ENCODE measurements around the gene GLCE. TPM values are rescaled to one million over a fixed set of nuclear protein-coding genes. Genes with fewer than 3 reads are reported as not detected.

GLCE gene
- total RNA-seq, 1 experiment from 2014 or later = 10.2 TPM

DNA sequence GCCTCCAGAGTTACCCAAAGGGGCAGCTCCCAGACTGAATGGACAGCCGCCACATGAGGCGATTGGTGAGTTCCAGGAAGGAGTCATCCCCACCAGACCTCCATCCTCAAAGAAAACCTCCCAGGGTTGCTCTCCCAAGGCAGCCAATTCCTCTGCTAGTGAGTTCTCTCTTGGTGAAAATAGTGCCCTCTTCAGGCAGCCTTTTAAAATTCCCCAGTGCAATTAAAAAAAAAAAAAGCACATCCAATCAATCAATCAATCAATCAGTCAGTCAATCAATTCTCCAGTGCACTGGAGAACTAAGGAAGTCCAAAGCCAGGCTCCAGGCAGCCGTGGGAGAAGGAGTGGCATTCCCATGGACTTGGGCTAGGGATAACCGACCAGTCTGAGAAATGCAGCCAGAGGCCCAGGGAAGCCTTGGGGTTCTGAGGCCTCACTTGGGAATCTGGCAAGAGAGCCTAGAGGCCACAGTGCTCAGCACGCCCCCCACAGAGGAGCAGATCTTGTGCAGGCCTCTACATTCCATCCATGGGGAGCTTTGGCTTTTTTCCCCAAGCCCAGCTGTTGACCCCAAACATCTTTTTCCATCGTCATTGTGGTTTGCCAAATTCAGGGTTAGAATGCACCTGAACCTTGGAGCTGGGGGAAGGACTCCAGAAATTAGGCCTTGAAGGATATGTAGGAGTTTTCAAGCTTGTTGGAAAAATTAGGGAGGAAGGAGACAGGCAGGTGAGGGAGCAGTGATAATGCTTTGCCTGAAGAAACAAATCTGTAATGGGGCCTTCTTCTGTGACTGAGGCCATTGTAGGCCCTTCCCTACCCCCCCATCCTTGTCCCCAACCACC, 143.1 kb downstream of the GLCE start:
- Mint-ChIP-seq H3K4me1 (ENCODE audit: low read depth, unreplicated experiment) (peaks cover 6% of the 10 kb centered on the region), H3K36me3 (ENCODE audit: insufficient read depth, unreplicated experiment) (no peaks in the 10 kb centered on the region), H3K27ac (ENCODE audit: unreplicated experiment) (no peak overlapping the region), H3K4me3 (ENCODE audit: unreplicated experiment) (no peak overlapping the region), H3K9me3 (ENCODE audit: unreplicated experiment) (no peaks in the 10 kb centered on the region), H3K27me3 (ENCODE audit: insufficient read depth, unreplicated experiment) (peaks cover 3% of the 10 kb centered on the region)
- intact Hi-C loops (cut with micrococcal nuclease; ENCODE audit: unreplicated experiment) = no loop called here
- BruUV-seq (replicated peaks) = no TSS peak
- Histone ChIP-seq H3K27me3 (replicated peaks; ENCODE audit: control insufficient read depth, insufficient read depth, low read length) (no peaks in the 10 kb centered on the region), H3K4me3 (ENCODE audit: low read depth, low read length) (no peak overlapping the region), H3K36me3 (ENCODE audit: control insufficient read depth, insufficient read depth, low read length) (no peaks in the 10 kb centered on the region), H3K4me1 (peaks cover 7% of the 10 kb centered on the region; the same call in 1 of the 2 replicates), H3K9me3 (no peaks in the 10 kb centered on the region)
- TF ChIP-seq, protein P1, sequence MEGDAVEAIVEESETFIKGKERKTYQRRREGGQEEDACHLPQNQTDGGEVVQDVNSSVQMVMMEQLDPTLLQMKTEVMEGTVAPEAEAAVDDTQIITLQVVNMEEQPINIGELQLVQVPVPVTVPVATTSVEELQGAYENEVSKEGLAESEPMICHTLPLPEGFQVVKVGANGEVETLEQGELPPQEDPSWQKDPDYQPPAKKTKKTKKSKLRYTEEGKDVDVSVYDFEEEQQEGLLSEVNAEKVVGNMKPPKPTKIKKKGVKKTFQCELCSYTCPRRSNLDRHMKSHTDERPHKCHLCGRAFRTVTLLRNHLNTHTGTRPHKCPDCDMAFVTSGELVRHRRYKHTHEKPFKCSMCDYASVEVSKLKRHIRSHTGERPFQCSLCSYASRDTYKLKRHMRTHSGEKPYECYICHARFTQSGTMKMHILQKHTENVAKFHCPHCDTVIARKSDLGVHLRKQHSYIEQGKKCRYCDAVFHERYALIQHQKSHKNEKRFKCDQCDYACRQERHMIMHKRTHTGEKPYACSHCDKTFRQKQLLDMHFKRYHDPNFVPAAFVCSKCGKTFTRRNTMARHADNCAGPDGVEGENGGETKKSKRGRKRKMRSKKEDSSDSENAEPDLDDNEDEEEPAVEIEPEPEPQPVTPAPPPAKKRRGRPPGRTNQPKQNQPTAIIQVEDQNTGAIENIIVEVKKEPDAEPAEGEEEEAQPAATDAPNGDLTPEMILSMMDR (IDR thresholded peaks at IDR 0.05; ENCODE audit: insufficient read depth in 1 of 2, low read depth in 1 of 2, low read length in 1 of 2, severe bottlenecking in 1 of 2, unreplicated experiment in 1 of 2) = peak in 1 of 2 experiments; percentile 9
- ChIA-PET POLR2A (no interaction called here), CTCF (no interaction called here)
- no peak for DNase-seq

DNA sequence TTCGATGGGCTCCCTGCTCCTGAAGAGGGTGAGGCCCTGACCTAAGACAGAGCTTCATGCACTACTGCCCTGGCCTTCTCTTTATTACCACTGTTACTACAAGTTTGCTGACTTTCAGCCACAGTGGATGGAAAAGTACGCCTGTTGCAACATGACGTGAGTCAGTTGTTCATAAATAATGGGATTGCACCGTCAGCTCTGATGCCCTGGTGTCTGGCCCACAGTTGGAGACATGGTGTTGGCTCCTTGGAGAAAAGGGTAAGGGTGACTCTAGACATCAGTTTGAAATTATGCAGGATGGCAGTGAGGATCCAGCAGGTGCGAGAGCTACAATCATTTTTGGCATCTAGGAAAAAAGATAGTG, 143.7 kb downstream of the GLCE start:
- Histone ChIP-seq H3K36me3 (ENCODE audit: control insufficient read depth, insufficient read depth, low read length) (no peaks in the 10 kb centered on the region), H3K4me3 (ENCODE audit: low read depth, low read length) (no peak overlapping the region), H3K9me3 (no peaks in the 10 kb centered on the region), H3K27me3 (replicated peaks; ENCODE audit: control insufficient read depth, insufficient read depth, low read length) (no peaks in the 10 kb centered on the region), H3K4me1 (peaks cover 7% of the 10 kb centered on the region; the same call in 1 of the 2 replicates)
- TF ChIP-seq, protein P1 (IDR thresholded peaks at IDR 0.05; ENCODE audit: insufficient read depth in 1 of 2, low read depth in 1 of 2, low read length in 1 of 2, severe bottlenecking in 1 of 2, unreplicated experiment in 1 of 2) = no peak
- H3K27ac Mint-ChIP-seq (ENCODE audit: unreplicated experiment) = no peak overlapping the region
- H3K27me3 Mint-ChIP-seq (ENCODE audit: insufficient read depth, unreplicated experiment) = peaks cover 3% of the 10 kb centered on the region
- intact Hi-C loops (cut with micrococcal nuclease; ENCODE audit: unreplicated experiment) = no loop called here
- H3K9me3 Mint-ChIP-seq (ENCODE audit: unreplicated experiment) = no peaks in the 10 kb centered on the region
- POLR2A ChIA-PET = no interaction called here
- DNase-seq = no peak
- no TSS peak for BruUV-seq (replicated peaks)
- no peak overlapping the region for H3K4me3 Mint-ChIP-seq (ENCODE audit: unreplicated experiment)
- no peaks in the 10 kb centered on the region for H3K36me3 Mint-ChIP-seq (ENCODE audit: insufficient read depth, unreplicated experiment)
- H3K4me1 Mint-ChIP-seq (ENCODE audit: low read depth, unreplicated experiment) = peaks cover 6% of the 10 kb centered on the region
- CTCF ChIA-PET = no interaction called here

DNA sequence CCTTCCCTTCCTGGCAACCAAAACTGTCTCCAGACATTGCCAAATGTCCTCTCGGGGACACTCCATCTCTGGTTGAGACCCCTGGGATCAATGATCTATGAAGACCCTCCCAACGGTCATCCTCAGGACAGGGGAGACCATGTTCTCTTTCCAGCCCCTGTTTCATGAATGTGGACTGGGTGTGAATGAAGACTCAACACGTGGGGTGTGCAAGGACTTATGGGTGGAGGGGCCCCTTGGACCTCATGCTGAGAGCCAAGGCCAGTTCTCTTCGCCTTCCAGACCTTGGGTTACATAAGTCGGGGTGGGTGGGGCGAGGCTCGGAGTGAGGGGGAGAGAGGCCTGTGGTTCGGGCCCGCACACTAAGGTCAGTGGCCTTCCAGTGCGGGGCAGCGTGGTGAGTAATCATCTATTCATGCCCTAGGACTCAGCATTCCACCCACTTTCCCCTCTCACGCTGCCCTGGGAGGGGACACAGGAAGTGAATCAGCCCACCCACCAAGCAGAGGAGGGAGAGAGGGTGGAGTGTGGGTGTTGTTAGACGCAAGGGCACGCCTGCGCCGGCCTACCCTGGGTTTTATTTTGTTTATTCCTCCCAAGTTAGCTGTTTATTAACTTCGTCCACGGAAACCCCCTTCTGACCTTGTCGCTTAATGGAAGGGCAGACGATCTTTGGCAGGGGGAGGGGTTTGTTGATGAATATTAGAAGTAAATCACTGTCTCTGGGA, 144.9 kb downstream of the GLCE start:
- TF ChIP-seq, protein P1 (IDR thresholded peaks at IDR 0.05; ENCODE audit: insufficient read depth in 1 of 2, low read depth in 1 of 2, low read length in 1 of 2, severe bottlenecking in 1 of 2, unreplicated experiment in 1 of 2) = no peak
- intact Hi-C loops (cut with micrococcal nuclease; ENCODE audit: unreplicated experiment) = no loop called here
- Mint-ChIP-seq H3K36me3 (ENCODE audit: insufficient read depth, unreplicated experiment) (no peaks in the 10 kb centered on the region), H3K4me1 (ENCODE audit: low read depth, unreplicated experiment) (no peaks in the 10 kb centered on the region), H3K9me3 (ENCODE audit: unreplicated experiment) (no peaks in the 10 kb centered on the region), H3K4me3 (ENCODE audit: unreplicated experiment) (no peak overlapping the region), H3K27me3 (ENCODE audit: insufficient read depth, unreplicated experiment) (no peaks in the 10 kb centered on the region), H3K27ac (ENCODE audit: unreplicated experiment) (no peak overlapping the region)
- ChIA-PET CTCF (no interaction called here), POLR2A (no interaction called here)
- Histone ChIP-seq H3K36me3 (ENCODE audit: control insufficient read depth, insufficient read depth, low read length) (no peaks in the 10 kb centered on the region), H3K4me1 (no peaks in the 10 kb centered on the region), H3K4me3 (ENCODE audit: low read depth, low read length) (no peak overlapping the region), H3K27me3 (replicated peaks; ENCODE audit: control insufficient read depth, insufficient read depth, low read length) (no peaks in the 10 kb centered on the region), H3K9me3 (no peaks in the 10 kb centered on the region)
- DNase-seq = no peak
- BruUV-seq (replicated peaks) = no TSS peak
